ENCODE results near the gene ADAM11. TPM values are rescaled to one million over a fixed set of nuclear protein-coding genes. Genes with fewer than 3 reads are reported as not detected.

Gene ADAM11
- total and polyA plus RNA-seq, 2 of the 8 experiments (the other 6 are each of a cell fraction or from before 2014, with no cell fraction given): 2.3 to 2.9 TPM

GRCh38 chr17:44747566-44747965 is 11.2 kb upstream of the ADAM11 start:
- no peak overlapping the region for H2AK5ac ChIP-seq (ENCODE audit: low read depth, low read length)
- ChIA-PET CTCF (ENCODE audit: partially characterized antibody) (interaction anchor here (0.8 to 4.6 kb wide), 7 partner anchors 11 to 130 kb away, joined by 3 to 38 read pairs (median 4); partner anchors contain the start of gene ADAM11), POLR2A (ENCODE audit: partially characterized antibody) (interaction anchor here (0.8 to 4.1 kb wide), 3 partner anchors 9 to 19 kb away, joined by 3 to 17 read pairs (median 3); partner anchors contain the start of gene ADAM11)
- H4K5ac ChIP-seq (ENCODE audit: insufficient read length, low read depth, low read length): no peak overlapping the region
- H2BK120ac ChIP-seq (replicated peaks; ENCODE audit: low read depth, low read length): no peak overlapping the region
- H2BK20ac ChIP-seq (ENCODE audit: low read length): no peak overlapping the region
- no peak overlapping the region for H3K14ac ChIP-seq (ENCODE audit: insufficient read length)
- no peak overlapping the region for H2BK15ac ChIP-seq (ENCODE audit: low read length)
- peaks cover 0 to 3% of the 10 kb centered on the region in 2 experiments for H4K20me1 ChIP-seq (replicated peaks in 1 of 2; ENCODE audit: control insufficient read depth in 1 of 2, insufficient read depth in 2 of 2, low read length in 2 of 2)
- no peak overlapping the region for H4K91ac ChIP-seq (replicated peaks; ENCODE audit: insufficient read length, low read length)
- H3K79me1 ChIP-seq (ENCODE audit: low read depth, low read length): no peaks in the 10 kb centered on the region
- H3K56ac ChIP-seq (replicated peaks; ENCODE audit: insufficient read length, low read depth, low read length): no peak overlapping the region
- H3K79me2 ChIP-seq (ENCODE audit: control insufficient read depth in 1 of 2, insufficient read depth in 2 of 2, low read length in 2 of 2): no peaks in the 10 kb centered on the region
- no peak overlapping the region for H2BK12ac ChIP-seq (ENCODE audit: low read depth, low read length)
- H3K18ac ChIP-seq (ENCODE audit: extremely low read depth, low read length): no peak overlapping the region
- no peak overlapping the region for H3K9ac ChIP-seq (replicated peaks in 1 of 4; ENCODE audit: extremely low read depth in 1 of 4, low read depth in 3 of 4, low read length in 3 of 4)
- H3K27ac ChIP-seq (ENCODE audit: low read depth, low read length): no peak overlapping the region
- H3K4ac ChIP-seq (replicated peaks; ENCODE audit: insufficient read length, low read depth, low read length): no peak overlapping the region
- no peak overlapping the region for H2BK5ac ChIP-seq (ENCODE audit: low read depth, low read length)
- no peak for DNase-seq (ENCODE audit: low read depth in 1 of 2, low spot score in 2 of 2)
- H3K9me3 ChIP-seq (ENCODE audit: insufficient read depth in 2 of 2, low read depth in 1 of 2, low read length in 1 of 2): no peaks in the 10 kb centered on the region
- H3K27me3 ChIP-seq (replicated peaks in 1 of 4; ENCODE audit: control insufficient read depth in 3 of 4, extremely low read depth in 1 of 4, insufficient read depth in 3 of 4, low read length in 3 of 4): no peaks in the 10 kb centered on the region
- H3K4me3 ChIP-seq (ENCODE audit: extremely low read depth in 1 of 4, insufficient read depth in 2 of 4, low read depth in 3 of 4, low read length in 4 of 4): no peak overlapping the region
- TF ChIP-seq KDM4A (IDR thresholded peaks at IDR 0.05; ENCODE audit: low read depth, low read length, severe bottlenecking): no peak
- no peak overlapping the region for H2AFZ ChIP-seq (ENCODE audit: low read length)
- no peak overlapping the region for H4K8ac ChIP-seq (ENCODE audit: extremely low read depth, insufficient read depth, low read length)
- no peaks in the 10 kb centered on the region for H3K23me2 ChIP-seq (ENCODE audit: low read depth, low read length)
- no peak overlapping the region for H3K4me2 ChIP-seq (ENCODE audit: insufficient read depth in 1 of 2, low read depth in 2 of 2, low read length in 2 of 2)
- H3K23ac ChIP-seq (ENCODE audit: insufficient read length): no peak overlapping the region
- FAIRE-seq: no peak
- H3K4me1 ChIP-seq (replicated peaks in 1 of 4; ENCODE audit: control insufficient read depth in 3 of 4, insufficient read depth in 4 of 4, low read length in 3 of 4): no peaks in the 10 kb centered on the region; a peak in 1 of 7 replicates
- H3K36me3 ChIP-seq (ENCODE audit: control insufficient read depth in 2 of 4, insufficient read depth in 4 of 4, low read length in 3 of 4): peaks cover 0 to 24% (median 2%) of the 10 kb centered on the region in 4 experiments; a peak in 3 of 8 replicates

Measured in H1 (cell line).